ENCODE results near the gene SMPD4.
"Not testable (repeated sequence)": the region's sequence is repeated elsewhere in the genome, so short reads cannot be mapped to it uniquely, and the experiment has no call there.

DNA sequence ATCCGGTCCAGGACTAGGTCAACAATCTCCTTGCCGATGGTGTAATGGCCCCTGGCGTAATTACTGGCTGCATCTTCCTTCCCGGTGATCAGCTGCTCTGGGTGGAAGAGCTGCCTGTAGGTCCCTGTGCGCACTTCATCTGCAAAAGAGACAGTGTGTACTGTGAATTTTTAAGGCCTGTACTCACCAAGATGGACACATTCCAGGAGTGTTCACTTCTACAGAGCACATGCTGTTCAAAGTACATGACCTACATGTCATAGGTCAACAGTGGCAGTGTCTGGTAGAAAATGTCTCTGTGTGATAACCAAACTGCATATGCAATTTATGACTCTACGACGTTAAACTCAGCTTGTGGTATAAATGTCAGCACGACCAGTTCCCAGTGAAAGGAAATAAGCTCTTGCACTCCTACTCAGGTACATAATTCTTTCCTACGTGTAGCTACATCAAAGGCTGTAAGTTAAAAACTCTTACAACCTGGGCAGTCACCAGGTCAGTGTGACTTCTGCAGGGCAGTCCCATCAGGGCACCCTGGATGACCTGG lies 13.8 kb upstream of the SMPD4 start:
- TF ChIP-seq, protein P1, sequence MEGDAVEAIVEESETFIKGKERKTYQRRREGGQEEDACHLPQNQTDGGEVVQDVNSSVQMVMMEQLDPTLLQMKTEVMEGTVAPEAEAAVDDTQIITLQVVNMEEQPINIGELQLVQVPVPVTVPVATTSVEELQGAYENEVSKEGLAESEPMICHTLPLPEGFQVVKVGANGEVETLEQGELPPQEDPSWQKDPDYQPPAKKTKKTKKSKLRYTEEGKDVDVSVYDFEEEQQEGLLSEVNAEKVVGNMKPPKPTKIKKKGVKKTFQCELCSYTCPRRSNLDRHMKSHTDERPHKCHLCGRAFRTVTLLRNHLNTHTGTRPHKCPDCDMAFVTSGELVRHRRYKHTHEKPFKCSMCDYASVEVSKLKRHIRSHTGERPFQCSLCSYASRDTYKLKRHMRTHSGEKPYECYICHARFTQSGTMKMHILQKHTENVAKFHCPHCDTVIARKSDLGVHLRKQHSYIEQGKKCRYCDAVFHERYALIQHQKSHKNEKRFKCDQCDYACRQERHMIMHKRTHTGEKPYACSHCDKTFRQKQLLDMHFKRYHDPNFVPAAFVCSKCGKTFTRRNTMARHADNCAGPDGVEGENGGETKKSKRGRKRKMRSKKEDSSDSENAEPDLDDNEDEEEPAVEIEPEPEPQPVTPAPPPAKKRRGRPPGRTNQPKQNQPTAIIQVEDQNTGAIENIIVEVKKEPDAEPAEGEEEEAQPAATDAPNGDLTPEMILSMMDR (IDR thresholded peaks at IDR 0.05; ENCODE audit: insufficient read depth, low read length, poor library complexity, severe bottlenecking), result not testable (repeated sequence)
- TF ChIP-seq EZH2phosphoT487 (conservative IDR thresholded peaks at IDR 0.05; ENCODE audit: low read length), result not testable (repeated sequence)
